Amygdala (tissue), 56 donors: Measurements from ENCODE around the gene CABP7.
A peak's percentile ranks its signal among the peaks of the same experiment; 100 is the strongest.

Source experiments
- DNase-seq, 56 donors: peaks; one replicate each; lab custom pipeline; 2025; lab: John Stamatoyannopoulos, UW

Gene CABP7

GRCh38 chr22:29718949-29719898, 579 bp upstream of the CABP7 start:
- no peak for DNase-seq

- no peak for DNase-seq
Observed at GRCh38 chr22:29720811-29721323, 1.1 kb downstream of the CABP7 start.

- no peak for DNase-seq
Observed at GRCh38 chr22:29722151-29722550, 2.3 kb downstream of the CABP7 start.

- no peak for DNase-seq
Observed at GRCh38 chr22:29722587-29722986, 2.8 kb downstream of the CABP7 start.

GRCh38 chr22:29723766-29724165, 4.0 kb downstream of the CABP7 start:
- DNase-seq = no peak

- DNase-seq = no peak
Observed at GRCh38 chr22:29724843-29725242, 5.0 kb downstream of the CABP7 start.

- DNase-seq = no peak
Observed at GRCh38 chr22:29726106-29726505, 6.3 kb downstream of the CABP7 start.

GRCh38 chr22:29726512-29727130, 6.8 kb downstream of the CABP7 start:
- peak in 1 of 56 donors; percentile 59 for DNase-seq

- DNase-seq = peak in 12 of 56 donors; percentile 11 to 59 (median 24)
Observed at GRCh38 chr22:29727131-29727523, 7.3 kb downstream of the CABP7 start.

- DNase-seq = no peak
Observed at GRCh38 chr22:29729161-29729560, 9.4 kb downstream of the CABP7 start.

- DNase-seq = no peak
Observed at GRCh38 chr22:29731058-29731850, 11.5 kb downstream of the CABP7 start.

GRCh38 chr22:29732883-29733282, 13.1 kb downstream of the CABP7 start:
- DNase-seq = no peak

GRCh38 chr22:29733362-29734201, 13.8 kb downstream of the CABP7 start:
- peak in 6 of 56 donors; percentile 5 to 30 (median 14) for DNase-seq

GRCh38 chr22:29734406-29734805, 14.6 kb downstream of the CABP7 start:
- no peak for DNase-seq

- no peak for DNase-seq
Observed at GRCh38 chr22:29734838-29735237, 15.0 kb downstream of the CABP7 start.

- no peak for DNase-seq
Observed at GRCh38 chr22:29735416-29735815, 15.6 kb downstream of the CABP7 start.

- DNase-seq = peak in 23 of 56 donors; percentile 3 to 60 (median 26)
Observed at GRCh38 chr22:29737251-29738117, 17.7 kb downstream of the CABP7 start.

- DNase-seq = no peak
Observed at GRCh38 chr22:29738118-29738815, 18.5 kb downstream of the CABP7 start.
